IMR-90 (cell line): ENCODE data around the gene IVL. TPM values are rescaled to one million over a fixed set of nuclear protein-coding genes. Genes with fewer than 3 reads are reported as not detected.

Source experiments
- ATAC-seq: fragments of 200-7000 bp; cut with Tn5 transposase; 2 replicates; pipeline ENCODE4 v1.9.1; 2020; ENCODE audit warnings: low read depth, mild to moderate bottlenecking, moderate library complexity
- BruUV-seq: library from RNA; stranded (reverse); fragments of 400-500 nt; replicated peaks from 2 replicates; lab custom pipeline; 2021; lab: Mats Ljungman, UMichigan
- CTCF ChIA-PET: fragments of 300-600 bp; formaldehyde crosslinking; extraction: SDS; loops from one replicate; lab custom pipeline; 2021; ENCODE audit warnings: antibody characterized with exemption; lab: Yijun Ruan, JAX
- POLR2A ChIA-PET: fragments of 300-600 bp; sonication (Branson Sonifier 250); formaldehyde crosslinking; loops from one replicate; lab custom pipeline; 2022; ENCODE audit warnings: antibody characterized with exemption; ENCODE audit not compliant: unreplicated experiment; lab: Charles Lee
- DNase-seq: peaks from one replicate; pipeline ENCODE4 v3.0.0; 2013
- H2AFZ ChIP-seq: replicated peaks from 2 replicates; pipeline ENCODE3; 2013; ENCODE audit warnings: low read length, mild to moderate bottlenecking; ENCODE audit not compliant: poor library complexity
- H2AK5ac ChIP-seq: 2 replicates; pipeline ENCODE4 v1.6.1; 2013; ENCODE audit warnings: low read depth, low read length, inconsistent platforms
- H2AK9ac ChIP-seq: replicated peaks from 2 replicates; pipeline ENCODE3; 2013; ENCODE audit warnings: mild to moderate bottlenecking, low read depth, low read length, moderate library complexity; ENCODE audit not compliant: poor library complexity
- H2BK120ac ChIP-seq: 2 replicates; pipeline ENCODE4 v1.6.1; 2013; ENCODE audit warnings: low read depth, low read length, inconsistent platforms
- H2BK15ac ChIP-seq: 3 replicates; pipeline ENCODE4 v1.6.1; 2013; ENCODE audit warnings: low read depth, low read length, inconsistent platforms
- H2BK20ac ChIP-seq: 2 replicates; pipeline ENCODE4 v1.6.1; 2013; ENCODE audit warnings: low read depth, mild to moderate bottlenecking, inconsistent platforms, low read length, moderate library complexity
- H2BK5ac ChIP-seq: 2 replicates; pipeline ENCODE4 v1.6.1; 2013; ENCODE audit warnings: mild to moderate bottlenecking, low read depth, low read length, inconsistent platforms; ENCODE audit not compliant: poor library complexity, severe bottlenecking
- H3K14ac ChIP-seq: replicated peaks from 2 replicates; pipeline ENCODE4 v1.6.1; 2013; ENCODE audit warnings: low read depth, low read length, inconsistent platforms
- H3K18ac ChIP-seq: 2 replicates; pipeline ENCODE4 v1.6.1; 2013; ENCODE audit warnings: low read depth, low read length, control low read depth
- H3K23ac ChIP-seq: 2 replicates; pipeline ENCODE4 v1.6.1; 2013; ENCODE audit warnings: low read depth, low read length, inconsistent platforms
- H3K27ac ChIP-seq: 2 replicates; pipeline ENCODE4 v1.5.1; 2013; ENCODE audit warnings: mild to moderate bottlenecking, control low read depth, low read length; ENCODE audit not compliant: insufficient read depth
- H3K27me3 ChIP-seq: 2 replicates; pipeline ENCODE4 v1.6.1; 2013; ENCODE audit warnings: low read length; ENCODE audit not compliant: control insufficient read depth, insufficient read depth
- H3K36me3 ChIP-seq: 2 replicates; pipeline ENCODE4 v1.6.1; 2013; ENCODE audit warnings: low read length, mixed read lengths; ENCODE audit not compliant: control insufficient read depth, insufficient read depth
- H3K4ac ChIP-seq: 2 replicates; pipeline ENCODE4 v1.6.1; 2013; ENCODE audit warnings: low read depth, low read length, inconsistent platforms
- H3K4me1 ChIP-seq: 2 replicates; pipeline ENCODE4 v1.6.1; 2013; ENCODE audit warnings: low read length, mixed read lengths; ENCODE audit not compliant: control insufficient read depth, insufficient read depth
- H3K4me2 ChIP-seq: 2 replicates; pipeline ENCODE4 v1.6.1; 2013; ENCODE audit warnings: low read depth, mild to moderate bottlenecking, control low read depth, low read length, moderate library complexity
- H3K4me3 ChIP-seq: 2 replicates; pipeline ENCODE4 v1.5.1; 2013; ENCODE audit warnings: low read depth, mild to moderate bottlenecking, control low read depth, low read length, moderate library complexity; ENCODE audit not compliant: insufficient read depth
- H3K56ac ChIP-seq: 2 replicates; pipeline ENCODE4 v1.6.1; 2013; ENCODE audit warnings: low read length, inconsistent platforms; ENCODE audit not compliant: insufficient read depth; ENCODE audit errors: extremely low read depth
- H3K79me1 ChIP-seq, 2 experiments: 2 replicates each; pipeline ENCODE4 v1.6.1; 2013; ENCODE audit warnings: low read length in 2 of 2, inconsistent platforms in 1 of 2, low read depth in 1 of 2
- H3K9ac ChIP-seq: 2 replicates; pipeline ENCODE4 v1.6.1; 2013; ENCODE audit warnings: low read depth, low read length, control low read depth
- H3K9me1 ChIP-seq: 2 replicates; pipeline ENCODE4 v1.6.1; 2013; ENCODE audit warnings: low read length, inconsistent platforms; ENCODE audit not compliant: insufficient read depth
- H3K9me3 ChIP-seq: 2 replicates; pipeline ENCODE4 v1.6.1; 2013; ENCODE audit warnings: low read length; ENCODE audit not compliant: control insufficient read depth, insufficient read depth
- H4K20me1 ChIP-seq: 2 replicates; pipeline ENCODE4 v1.6.1; 2013; ENCODE audit warnings: low read length, inconsistent platforms; ENCODE audit not compliant: insufficient read depth
- H4K5ac ChIP-seq: 2 replicates; pipeline ENCODE4 v1.6.1; 2013; ENCODE audit warnings: mild to moderate bottlenecking, low read depth, low read length, control low read depth
- H4K8ac ChIP-seq, 2 experiments: 2 replicates each; pipeline ENCODE4 v1.6.1; 2013; ENCODE audit warnings: low read depth in 2 of 2, low read length in 2 of 2, control low read depth in 1 of 2, inconsistent platforms in 1 of 2
- H4K91ac ChIP-seq: 2 replicates; pipeline ENCODE4 v1.6.1; 2013; ENCODE audit warnings: low read depth, low read length, inconsistent platforms; ENCODE audit not compliant: insufficient read depth
- BHLHE40 ChIP-seq: fragments of 150-350 bp; IDR thresholded peaks from 2 replicates; pipeline ENCODE4 v1.6.1; 2016; ENCODE audit warnings: mild to moderate bottlenecking, low read depth, low read length
- CEBPB ChIP-seq: IDR thresholded peaks from 2 replicates; pipeline ENCODE4 v1.6.1; 2012; ENCODE audit warnings: low read depth, low read length, improper control_type of control experiment
- FOS ChIP-seq: fragments of 150-350 bp; IDR thresholded peaks from 2 replicates; pipeline ENCODE4 v1.6.1; 2016; ENCODE audit warnings: low read depth, low read length
- MAZ ChIP-seq: IDR thresholded peaks from 2 replicates; pipeline ENCODE4 v1.6.1; 2012; ENCODE audit warnings: low read depth, mild to moderate bottlenecking, low read length, improper control_type of control experiment, moderate library complexity, borderline replicate concordance
- MXI1 ChIP-seq: IDR thresholded peaks from 2 replicates; pipeline ENCODE4 v1.6.1; 2012; ENCODE audit warnings: low read depth, mild to moderate bottlenecking, low read length, moderate library complexity, borderline replicate concordance
- NFE2L2 ChIP-seq: fragments of 150-350 bp; IDR thresholded peaks from 2 replicates; pipeline ENCODE4 v1.6.1; 2016; ENCODE audit warnings: low read depth, mild to moderate bottlenecking, low read length
- POLR2A ChIP-seq: IDR thresholded peaks from 2 replicates; pipeline ENCODE4 v1.6.1; 2012; ENCODE audit warnings: mild to moderate bottlenecking, low read depth, low read length
- RAD21 ChIP-seq: IDR thresholded peaks from 2 replicates; pipeline ENCODE4 v1.6.1; 2012; ENCODE audit warnings: low read length, improper control_type of control experiment
- RCOR1 ChIP-seq: IDR thresholded peaks from 2 replicates; pipeline ENCODE4 v1.6.1; 2012; ENCODE audit warnings: mild to moderate bottlenecking, low read length, improper control_type of control experiment; ENCODE audit not compliant: insufficient replicate concordance
- RFX5 ChIP-seq: IDR thresholded peaks from 2 replicates; pipeline ENCODE4 v1.8.0; 2012; ENCODE audit warnings: low read depth, mild to moderate bottlenecking, low read length, moderate library complexity
- SMC3 ChIP-seq: fragments of 150-350 bp; IDR thresholded peaks from 2 replicates; pipeline ENCODE4 v1.6.1; 2016; ENCODE audit warnings: low read depth, mild to moderate bottlenecking, antibody characterized with exemption, low read length, moderate library complexity
- WGBS, 2 experiments: methylation state at CpG; one replicate each; pipeline versions ENCODE4 v1.1.5 to v1.1.7; 2013; ENCODE audit warnings: missing lambda C conversion rate in 2 of 2; ENCODE audit not compliant: insufficient read length in 1 of 2; ENCODE audit errors: extremely low coverage in 2 of 2; 5-methylcytosine and 5-hydroxymethylcytosine counted together
- dilution Hi-C: fragments of 300-500 bp; cut with HindIII; formaldehyde crosslinking; loops from one replicate; pipeline ENCODE4 v1.14.3; 2018; ENCODE audit warnings: low sequenced_read_pairs; ENCODE audit not compliant: unreplicated experiment
- in situ Hi-C: fragments of 300-500 bp; cut with MboI; formaldehyde crosslinking; loops from 3 replicates; pipeline ENCODE4 v1.14.3; 2019; ENCODE audit warnings: low sequenced_read_pairs, inconsistent platforms, mixed read lengths
- intact Hi-C: fragments of 100-400 bp; cut with micrococcal nuclease; formaldehyde crosslinking; loops from 2 replicates; pipeline ENCODE4 v1.10.0; 2022
- polyA plus RNA-seq, 3 experiments: library from polyadenylated mRNA; depleted of rRNA; stranded (reverse); fragments of >200 nt; gene quantifications; 2 replicates each; pipeline ENCODE4 v1.2.3, GENCODE V29; 2012; ENCODE audit warnings: low replicate concordance in 1 of 3
- total RNA-seq: library from RNA; depleted of rRNA; stranded (reverse); fragments of >200 nt; gene quantifications from 2 replicates; pipeline ENCODE4 v1.2.3, GENCODE V29; 2012
- TF ChIP-seq, protein P1 (sequence below): conservative IDR thresholded peaks from 2 replicates; pipeline ENCODE4 v1.5.1; 2012; ENCODE audit warnings: mild to moderate bottlenecking, low read depth, low read length, improper control_type of control experiment
- TF ChIP-seq, protein P2 (sequence below): fragments of 150-350 bp; IDR thresholded peaks from 2 replicates; pipeline ENCODE4 v1.6.1; 2016; ENCODE audit warnings: low read depth, mild to moderate bottlenecking, low read length, moderate library complexity, borderline replicate concordance
- TF ChIP-seq, protein P3 (sequence below): fragments of 150-350 bp; IDR thresholded peaks from 2 replicates; pipeline ENCODE4 v1.6.1; 2017; ENCODE audit warnings: mild to moderate bottlenecking, antibody characterized with exemption, low read length, low read depth

IVL gene
- total and polyA plus RNA-seq, 2 of the 4 experiments (the other 2 are of a cell fraction) = not detected

GRCh38 chr1:152959273-152959672 lies 50.9 kb downstream of the IVL start:
- no peak overlapping the region for H3K4me2 ChIP-seq
- H2AK5ac ChIP-seq = no peak overlapping the region
- no peak overlapping the region for H2AFZ ChIP-seq
- H3K9me3 ChIP-seq = no peaks in the 10 kb centered on the region; the same call in 1 of the 2 replicates
- H4K91ac ChIP-seq = no peak overlapping the region
- ChIA-PET POLR2A (no interaction called here), CTCF (no interaction called here)
- H3K23ac ChIP-seq = no peak overlapping the region
- WGBS, 2 experiments = no CpG with 5 or more reads among the region's 3 CpGs
- no peak overlapping the region for H3K14ac ChIP-seq
- no peak for ATAC-seq
- no peaks in the 10 kb centered on the region for H3K27me3 ChIP-seq
- no peak overlapping the region for H3K56ac ChIP-seq
- no peak overlapping the region for H3K4ac ChIP-seq
- H3K9me1 ChIP-seq = no peaks in the 10 kb centered on the region
- no peak overlapping the region for H4K5ac ChIP-seq
- H3K27ac ChIP-seq = no peak overlapping the region
- H3K18ac ChIP-seq = no peak overlapping the region
- dilution Hi-C loops (no loop called here), intact Hi-C loops (no loop called here), in situ Hi-C loops (no loop called here)
- no peak overlapping the region for H2BK120ac ChIP-seq
- no peak overlapping the region for H2BK15ac ChIP-seq
- H3K4me1 ChIP-seq = no peaks in the 10 kb centered on the region
- H3K4me3 ChIP-seq = no peak overlapping the region
- no peak overlapping the region for H2BK5ac ChIP-seq
- H2BK20ac ChIP-seq = no peak overlapping the region
- H3K36me3 ChIP-seq = no peaks in the 10 kb centered on the region
- H3K9ac ChIP-seq = no peak overlapping the region
- DNase-seq = no peak
- no peaks in the 10 kb centered on the region for H4K20me1 ChIP-seq
- H4K8ac ChIP-seq = no peak overlapping the region
- H2AK9ac ChIP-seq = no peak overlapping the region
- no peak for TF ChIP-seq RFX5
- TF ChIP-seq, protein P1, sequence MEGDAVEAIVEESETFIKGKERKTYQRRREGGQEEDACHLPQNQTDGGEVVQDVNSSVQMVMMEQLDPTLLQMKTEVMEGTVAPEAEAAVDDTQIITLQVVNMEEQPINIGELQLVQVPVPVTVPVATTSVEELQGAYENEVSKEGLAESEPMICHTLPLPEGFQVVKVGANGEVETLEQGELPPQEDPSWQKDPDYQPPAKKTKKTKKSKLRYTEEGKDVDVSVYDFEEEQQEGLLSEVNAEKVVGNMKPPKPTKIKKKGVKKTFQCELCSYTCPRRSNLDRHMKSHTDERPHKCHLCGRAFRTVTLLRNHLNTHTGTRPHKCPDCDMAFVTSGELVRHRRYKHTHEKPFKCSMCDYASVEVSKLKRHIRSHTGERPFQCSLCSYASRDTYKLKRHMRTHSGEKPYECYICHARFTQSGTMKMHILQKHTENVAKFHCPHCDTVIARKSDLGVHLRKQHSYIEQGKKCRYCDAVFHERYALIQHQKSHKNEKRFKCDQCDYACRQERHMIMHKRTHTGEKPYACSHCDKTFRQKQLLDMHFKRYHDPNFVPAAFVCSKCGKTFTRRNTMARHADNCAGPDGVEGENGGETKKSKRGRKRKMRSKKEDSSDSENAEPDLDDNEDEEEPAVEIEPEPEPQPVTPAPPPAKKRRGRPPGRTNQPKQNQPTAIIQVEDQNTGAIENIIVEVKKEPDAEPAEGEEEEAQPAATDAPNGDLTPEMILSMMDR = no peak
- TF ChIP-seq MAZ = no peak
- no peak for TF ChIP-seq FOS
- TF ChIP-seq CEBPB = no peak
- TF ChIP-seq SMC3 = no peak
- TF ChIP-seq RAD21 = no peak
- TF ChIP-seq NFE2L2 = no peak
- TF ChIP-seq, protein P2, sequence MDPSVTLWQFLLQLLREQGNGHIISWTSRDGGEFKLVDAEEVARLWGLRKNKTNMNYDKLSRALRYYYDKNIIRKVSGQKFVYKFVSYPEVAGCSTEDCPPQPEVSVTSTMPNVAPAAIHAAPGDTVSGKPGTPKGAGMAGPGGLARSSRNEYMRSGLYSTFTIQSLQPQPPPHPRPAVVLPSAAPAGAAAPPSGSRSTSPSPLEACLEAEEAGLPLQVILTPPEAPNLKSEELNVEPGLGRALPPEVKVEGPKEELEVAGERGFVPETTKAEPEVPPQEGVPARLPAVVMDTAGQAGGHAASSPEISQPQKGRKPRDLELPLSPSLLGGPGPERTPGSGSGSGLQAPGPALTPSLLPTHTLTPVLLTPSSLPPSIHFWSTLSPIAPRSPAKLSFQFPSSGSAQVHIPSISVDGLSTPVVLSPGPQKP = no peak
- no peak for TF ChIP-seq RCOR1
- TF ChIP-seq BHLHE40 = no peak
- TF ChIP-seq, protein P3, sequence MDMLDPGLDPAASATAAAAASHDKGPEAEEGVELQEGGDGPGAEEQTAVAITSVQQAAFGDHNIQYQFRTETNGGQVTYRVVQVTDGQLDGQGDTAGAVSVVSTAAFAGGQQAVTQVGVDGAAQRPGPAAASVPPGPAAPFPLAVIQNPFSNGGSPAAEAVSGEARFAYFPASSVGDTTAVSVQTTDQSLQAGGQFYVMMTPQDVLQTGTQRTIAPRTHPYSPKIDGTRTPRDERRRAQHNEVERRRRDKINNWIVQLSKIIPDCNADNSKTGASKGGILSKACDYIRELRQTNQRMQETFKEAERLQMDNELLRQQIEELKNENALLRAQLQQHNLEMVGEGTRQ = no peak
- TF ChIP-seq MXI1 = no peak
- no peak for TF ChIP-seq POLR2A
- BruUV-seq = no TSS peak
- no peaks in the 10 kb centered on the region for H3K79me1 ChIP-seq
